ENCODE data around the gene RPL18. TPM values are rescaled to one million over a fixed set of nuclear protein-coding genes. Genes with fewer than 3 reads are reported as not detected.

RPL18 gene
- total and polyA plus RNA-seq, 2 experiments from 2014 or later = 659 to 1,266 TPM

- Histone ChIP-seq H3K36me3 (ENCODE audit: low read depth) (no peaks in the 10 kb centered on the region), H3K9me3 (ENCODE audit: low read depth) (no peaks in the 10 kb centered on the region), H4K20me1 (ENCODE audit: insufficient read depth) (no peaks in the 10 kb centered on the region), H3K9ac (peak overlapping the region; percentile 92), H3K9me2 (ENCODE audit: insufficient read depth) (no peaks in the 10 kb centered on the region), H3K4me3 (peak overlapping the region; percentile 71), H3K79me2 (ENCODE audit: insufficient read depth) (no peaks in the 10 kb centered on the region), H3K4me2 (ENCODE audit: unreplicated experiment) (peak overlapping the region; percentile 86), H3K27me3 (replicated peaks; ENCODE audit: insufficient read depth) (no peaks in the 10 kb centered on the region), H3F3A (ENCODE audit: insufficient read depth) (peaks cover 24% of the 10 kb centered on the region), H3K4me1 (ENCODE audit: insufficient read depth) (peaks cover 38% of the 10 kb centered on the region), H3K27ac (peak overlapping the region; percentile 87), H2AFZ (peak overlapping the region; percentile 80)
- peak; percentile 29 for DNase-seq
- 5 to 6% methylated on average over 32 to 35 of the region's 35 CpGs for WGBS, 2 experiments (ENCODE audit: low coverage in 1 of 2, low lambda C conversion rate in 2 of 2, missing lambda C conversion rate in 2 of 2)
- in situ Hi-C loops (cut with MboI) = no loop called here
- TF ChIP-seq EZH2phosphoT487 (IDR thresholded peaks at IDR 0.05; ENCODE audit: insufficient read depth, low read depth) = no peak
- no peak for TF ChIP-seq EZH2 (IDR thresholded peaks at IDR 0.05; ENCODE audit: insufficient read depth, poor library complexity, severe bottlenecking)
Measured at GRCh38 chr19:48635966-48636858, 17.2 kb upstream of the RPL18 start.

GRCh38 chr19:48635263-48635965 is 16.4 kb upstream of the RPL18 start:
- H4K20me1 ChIP-seq (ENCODE audit: insufficient read depth) = no peaks in the 10 kb centered on the region
- in situ Hi-C loops (cut with MboI) = no loop called here
- peak overlapping the region; percentile 74 for H2AFZ ChIP-seq
- peak; percentile 75 for DNase-seq
- peak overlapping the region; percentile 71 for H3K4me3 ChIP-seq
- H3K9ac ChIP-seq = peak overlapping the region; percentile 92
- no peaks in the 10 kb centered on the region for H3K79me2 ChIP-seq (ENCODE audit: insufficient read depth)
- no peaks in the 10 kb centered on the region for H3K9me3 ChIP-seq (ENCODE audit: low read depth)
- H3K36me3 ChIP-seq (ENCODE audit: low read depth) = no peaks in the 10 kb centered on the region
- H3K4me2 ChIP-seq (ENCODE audit: unreplicated experiment) = peak overlapping the region; percentile 86
- H3K27ac ChIP-seq = peak overlapping the region; percentile 66
- peaks cover 38% of the 10 kb centered on the region for H3K4me1 ChIP-seq (ENCODE audit: insufficient read depth)
- H3K9me2 ChIP-seq (ENCODE audit: insufficient read depth) = no peaks in the 10 kb centered on the region
- TF ChIP-seq EZH2phosphoT487 (IDR thresholded peaks at IDR 0.05; ENCODE audit: insufficient read depth, low read depth) = no peak
- no peak for TF ChIP-seq EZH2 (IDR thresholded peaks at IDR 0.05; ENCODE audit: insufficient read depth, poor library complexity, severe bottlenecking)
- no peaks in the 10 kb centered on the region for H3K27me3 ChIP-seq (replicated peaks; ENCODE audit: insufficient read depth)
- H3F3A ChIP-seq (ENCODE audit: insufficient read depth) = peaks cover 24% of the 10 kb centered on the region
- WGBS, 2 experiments (ENCODE audit: low coverage in 1 of 2, low lambda C conversion rate in 2 of 2, missing lambda C conversion rate in 2 of 2) = 2% methylated on average over 13 to 42 of the region's 67 CpGs

- DNase-seq = peak; percentile 99
- peak overlapping the region; percentile 92 for H3K9ac ChIP-seq
- 2% methylated on average over 25 to 34 of the region's 37 CpGs for WGBS, 2 experiments (ENCODE audit: low coverage in 1 of 2, low lambda C conversion rate in 2 of 2, missing lambda C conversion rate in 2 of 2)
Measured at GRCh38 chr19:48634424-48635262, 15.7 kb upstream of the RPL18 start.

GRCh38 chr19:48634036-48634342 is 15.0 kb upstream of the RPL18 start:
- in situ Hi-C loops (cut with MboI) = no loop called here
- Histone ChIP-seq H3K4me1 (ENCODE audit: insufficient read depth) (peaks cover 38% of the 10 kb centered on the region), H2AFZ (peak overlapping the region; percentile 74)

More at GRCh38 chr19:48634424-48635262, 15.7 kb upstream of the RPL18 start:
- peak overlapping the region; percentile 71 for H3K4me3 ChIP-seq
- TF ChIP-seq EZH2 (IDR thresholded peaks at IDR 0.05; ENCODE audit: insufficient read depth, poor library complexity, severe bottlenecking) (no peak), EZH2phosphoT487 (IDR thresholded peaks at IDR 0.05; ENCODE audit: insufficient read depth, low read depth) (no peak)
- H3K9me2 ChIP-seq (ENCODE audit: insufficient read depth) = no peaks in the 10 kb centered on the region
- no peaks in the 10 kb centered on the region for H3K27me3 ChIP-seq (replicated peaks; ENCODE audit: insufficient read depth)
- no peaks in the 10 kb centered on the region for H3K9me3 ChIP-seq (ENCODE audit: low read depth)
- H3K4me1 ChIP-seq (ENCODE audit: insufficient read depth) = peaks cover 38% of the 10 kb centered on the region
- peak overlapping the region; percentile 74 for H2AFZ ChIP-seq
- H3K79me2 ChIP-seq (ENCODE audit: insufficient read depth) = no peaks in the 10 kb centered on the region
- peak overlapping the region; percentile 90 for H3K4me2 ChIP-seq (ENCODE audit: unreplicated experiment)
- H3K36me3 ChIP-seq (ENCODE audit: low read depth) = no peaks in the 10 kb centered on the region
- H3K27ac ChIP-seq = peak overlapping the region; percentile 66
- H4K20me1 ChIP-seq (ENCODE audit: insufficient read depth) = no peaks in the 10 kb centered on the region
- in situ Hi-C loops (cut with MboI) = no loop called here
- peaks cover 24% of the 10 kb centered on the region for H3F3A ChIP-seq (ENCODE audit: insufficient read depth)

More at GRCh38 chr19:48634036-48634342, 15.0 kb upstream of the RPL18 start:
- H3K4me2 ChIP-seq (ENCODE audit: unreplicated experiment) = peak overlapping the region; percentile 90
- WGBS, 2 experiments (ENCODE audit: low coverage in 1 of 2, low lambda C conversion rate in 2 of 2, missing lambda C conversion rate in 2 of 2) = 34 to 36% methylated on average over 7 of the region's 7 CpGs
- peak overlapping the region; percentile 66 for H3K27ac ChIP-seq
- no peak for DNase-seq
- no peak for TF ChIP-seq EZH2 (IDR thresholded peaks at IDR 0.05; ENCODE audit: insufficient read depth, poor library complexity, severe bottlenecking)
- no peak for TF ChIP-seq EZH2phosphoT487 (IDR thresholded peaks at IDR 0.05; ENCODE audit: insufficient read depth, low read depth)
- H3K9me2 ChIP-seq (ENCODE audit: insufficient read depth) = no peaks in the 10 kb centered on the region
- H3K27me3 ChIP-seq (replicated peaks; ENCODE audit: insufficient read depth) = no peaks in the 10 kb centered on the region
- no peaks in the 10 kb centered on the region for H3K36me3 ChIP-seq (ENCODE audit: low read depth)
- no peaks in the 10 kb centered on the region for H3K9me3 ChIP-seq (ENCODE audit: low read depth)
- H3F3A ChIP-seq (ENCODE audit: insufficient read depth) = peaks cover 24% of the 10 kb centered on the region
- H3K79me2 ChIP-seq (ENCODE audit: insufficient read depth) = no peaks in the 10 kb centered on the region
- peak overlapping the region; percentile 71 for H3K4me3 ChIP-seq
- peak overlapping the region; percentile 72 for H3K9ac ChIP-seq
- H4K20me1 ChIP-seq (ENCODE audit: insufficient read depth) = no peaks in the 10 kb centered on the region
